K562 (cell line): ENCODE data around the gene WDHD1. TPM values are rescaled to one million over a fixed set of nuclear protein-coding genes. Genes with fewer than 3 reads are reported as not detected.

Experiments used
- CEBPG ChIP-seq, 3 experiments: fragments of 200-800 bp in 1 of 3; sonication (Bioruptor generic) in 1 of 3; sonication (generic) in 1 of 3; formaldehyde crosslinking in 1 of 3; IDR thresholded peaks in 2 of 3; conservative IDR thresholded peaks in 1 of 3; 2 replicates each; pipeline versions ENCODE4 v1.6.1 to v1.8.0; 2016 to 2022; ENCODE audit warnings: missing compliant biosample characterization in 2 of 3, missing genetic modification characterization in 2 of 3, mild to moderate bottlenecking in 1 of 3, missing genetic modification reagents in 1 of 3
- ETV6 ChIP-seq, 3 experiments: fragments of 150-350 bp in 1 of 3; sonication (generic) in 1 of 3; formaldehyde crosslinking in 1 of 3; IDR thresholded peaks; 2 replicates each; pipeline versions ENCODE4 v1.6.1 to v1.8.0; 2014 to 2022; ENCODE audit warnings: borderline replicate concordance in 2 of 3, low read depth in 2 of 3, antibody characterized with exemption in 1 of 3, low read length in 1 of 3, mild to moderate bottlenecking in 1 of 3, missing genetic modification reagents in 1 of 3
- MEIS2 ChIP-seq: fragments of 450-650 bp; IDR thresholded peaks from 2 replicates; pipeline ENCODE4 v1.6.1; 2014; ENCODE audit warnings: mild to moderate bottlenecking; ENCODE audit not compliant: partially characterized antibody
- PML ChIP-seq: IDR thresholded peaks from 2 replicates; pipeline ENCODE4 v1.6.1; 2012; ENCODE audit warnings: low read length, inconsistent platforms
- RCOR1 ChIP-seq, 2 experiments: IDR thresholded peaks; 2 replicates each; pipeline ENCODE4 v1.6.1; 2012; ENCODE audit warnings: low read depth in 2 of 2, low read length in 2 of 2, borderline replicate concordance in 1 of 2, improper control_type of control experiment in 1 of 2
- ZNF780A ChIP-seq: fragments of 250-450 bp; sonication (Bioruptor Pico); IDR thresholded peaks from 2 replicates; pipeline ENCODE4 v1.5.0; 2021; ENCODE audit warnings: mild to moderate bottlenecking
- polyA plus RNA-seq, 8 experiments: library from polyadenylated mRNA; depleted of rRNA in 4 of 8; stranded (reverse) in 5 of 8; unstranded in 3 of 8; fragments of >200 nt; fragmentation: Nextera tagmentation in 2 of 8; fragmentation: Illumina TruSeq in 1 of 8; extraction: Ambion mirVana in 2 of 8; extraction: Trizol in 1 of 8; gene quantifications; 2 replicates each; pipeline versions ENCODE4 v1.2.1 to v1.2.3, GENCODE V29; 2011 to 2014; ENCODE audit warnings: inconsistent platforms in 1 of 8, missing spikeins in 1 of 8
- total RNA-seq, 7 experiments: library from RNA; depleted of rRNA in 6 of 7; stranded (reverse); fragments of >200 nt in 6 of 7; fragmentation: Illumina TruSeq in 2 of 7; extraction: Trizol in 2 of 7; gene quantifications; 2 replicates each; pipeline versions ENCODE4 v1.2.1 to v1.2.3, GENCODE V29; 2011 to 2021; ENCODE audit warnings: low replicate concordance in 1 of 7
- TF ChIP-seq, protein P1 (sequence below): fragments of 200-600 bp; sonication (generic); IDR thresholded peaks from one replicate; pipeline ENCODE4 v1.6.1; 2012; ENCODE audit warnings: mild to moderate bottlenecking, low read depth, low read length, inconsistent platforms
- TF ChIP-seq, protein P2 (sequence below): fragments of 450-650 bp; IDR thresholded peaks from 2 replicates; pipeline ENCODE4 v1.6.1; 2017; ENCODE audit warnings: antibody characterized with exemption
- TF ChIP-seq, protein P3 (sequence below): fragments of 250-450 bp; sonication (Bioruptor Pico); IDR thresholded peaks from 2 replicates; pipeline ENCODE4 v1.8.0; 2022; ENCODE audit warnings: inconsistent platforms, mild to moderate bottlenecking, moderate library complexity, borderline replicate concordance

Gene WDHD1
- total and polyA plus RNA-seq, 9 of the 15 experiments (the other 6 are each of a cell fraction or from before 2014, with no cell fraction given): 11.7 to 39.1 (median 30.0) TPM

DNA sequence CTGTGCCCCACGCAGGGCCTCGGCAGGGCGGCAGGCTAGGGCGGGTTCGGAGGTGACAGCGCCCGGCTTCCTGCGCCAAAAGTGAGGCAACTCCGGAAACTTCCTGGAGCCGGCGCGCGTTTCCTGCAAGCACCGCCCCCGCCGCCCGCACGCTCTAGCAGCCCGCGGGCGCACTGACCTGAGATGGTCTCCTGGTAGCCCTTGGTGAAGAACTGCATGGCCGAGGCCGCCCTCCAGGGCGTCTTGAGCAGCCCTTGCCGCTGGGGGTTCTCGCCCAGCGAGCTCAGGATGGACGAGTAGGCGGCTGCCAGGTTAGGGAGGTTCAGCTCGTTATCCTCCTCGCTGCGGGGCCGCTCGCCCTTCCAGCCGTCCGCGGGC lies 124.8 kb downstream of the WDHD1 start (continued):
- TF ChIP-seq, protein P1, sequence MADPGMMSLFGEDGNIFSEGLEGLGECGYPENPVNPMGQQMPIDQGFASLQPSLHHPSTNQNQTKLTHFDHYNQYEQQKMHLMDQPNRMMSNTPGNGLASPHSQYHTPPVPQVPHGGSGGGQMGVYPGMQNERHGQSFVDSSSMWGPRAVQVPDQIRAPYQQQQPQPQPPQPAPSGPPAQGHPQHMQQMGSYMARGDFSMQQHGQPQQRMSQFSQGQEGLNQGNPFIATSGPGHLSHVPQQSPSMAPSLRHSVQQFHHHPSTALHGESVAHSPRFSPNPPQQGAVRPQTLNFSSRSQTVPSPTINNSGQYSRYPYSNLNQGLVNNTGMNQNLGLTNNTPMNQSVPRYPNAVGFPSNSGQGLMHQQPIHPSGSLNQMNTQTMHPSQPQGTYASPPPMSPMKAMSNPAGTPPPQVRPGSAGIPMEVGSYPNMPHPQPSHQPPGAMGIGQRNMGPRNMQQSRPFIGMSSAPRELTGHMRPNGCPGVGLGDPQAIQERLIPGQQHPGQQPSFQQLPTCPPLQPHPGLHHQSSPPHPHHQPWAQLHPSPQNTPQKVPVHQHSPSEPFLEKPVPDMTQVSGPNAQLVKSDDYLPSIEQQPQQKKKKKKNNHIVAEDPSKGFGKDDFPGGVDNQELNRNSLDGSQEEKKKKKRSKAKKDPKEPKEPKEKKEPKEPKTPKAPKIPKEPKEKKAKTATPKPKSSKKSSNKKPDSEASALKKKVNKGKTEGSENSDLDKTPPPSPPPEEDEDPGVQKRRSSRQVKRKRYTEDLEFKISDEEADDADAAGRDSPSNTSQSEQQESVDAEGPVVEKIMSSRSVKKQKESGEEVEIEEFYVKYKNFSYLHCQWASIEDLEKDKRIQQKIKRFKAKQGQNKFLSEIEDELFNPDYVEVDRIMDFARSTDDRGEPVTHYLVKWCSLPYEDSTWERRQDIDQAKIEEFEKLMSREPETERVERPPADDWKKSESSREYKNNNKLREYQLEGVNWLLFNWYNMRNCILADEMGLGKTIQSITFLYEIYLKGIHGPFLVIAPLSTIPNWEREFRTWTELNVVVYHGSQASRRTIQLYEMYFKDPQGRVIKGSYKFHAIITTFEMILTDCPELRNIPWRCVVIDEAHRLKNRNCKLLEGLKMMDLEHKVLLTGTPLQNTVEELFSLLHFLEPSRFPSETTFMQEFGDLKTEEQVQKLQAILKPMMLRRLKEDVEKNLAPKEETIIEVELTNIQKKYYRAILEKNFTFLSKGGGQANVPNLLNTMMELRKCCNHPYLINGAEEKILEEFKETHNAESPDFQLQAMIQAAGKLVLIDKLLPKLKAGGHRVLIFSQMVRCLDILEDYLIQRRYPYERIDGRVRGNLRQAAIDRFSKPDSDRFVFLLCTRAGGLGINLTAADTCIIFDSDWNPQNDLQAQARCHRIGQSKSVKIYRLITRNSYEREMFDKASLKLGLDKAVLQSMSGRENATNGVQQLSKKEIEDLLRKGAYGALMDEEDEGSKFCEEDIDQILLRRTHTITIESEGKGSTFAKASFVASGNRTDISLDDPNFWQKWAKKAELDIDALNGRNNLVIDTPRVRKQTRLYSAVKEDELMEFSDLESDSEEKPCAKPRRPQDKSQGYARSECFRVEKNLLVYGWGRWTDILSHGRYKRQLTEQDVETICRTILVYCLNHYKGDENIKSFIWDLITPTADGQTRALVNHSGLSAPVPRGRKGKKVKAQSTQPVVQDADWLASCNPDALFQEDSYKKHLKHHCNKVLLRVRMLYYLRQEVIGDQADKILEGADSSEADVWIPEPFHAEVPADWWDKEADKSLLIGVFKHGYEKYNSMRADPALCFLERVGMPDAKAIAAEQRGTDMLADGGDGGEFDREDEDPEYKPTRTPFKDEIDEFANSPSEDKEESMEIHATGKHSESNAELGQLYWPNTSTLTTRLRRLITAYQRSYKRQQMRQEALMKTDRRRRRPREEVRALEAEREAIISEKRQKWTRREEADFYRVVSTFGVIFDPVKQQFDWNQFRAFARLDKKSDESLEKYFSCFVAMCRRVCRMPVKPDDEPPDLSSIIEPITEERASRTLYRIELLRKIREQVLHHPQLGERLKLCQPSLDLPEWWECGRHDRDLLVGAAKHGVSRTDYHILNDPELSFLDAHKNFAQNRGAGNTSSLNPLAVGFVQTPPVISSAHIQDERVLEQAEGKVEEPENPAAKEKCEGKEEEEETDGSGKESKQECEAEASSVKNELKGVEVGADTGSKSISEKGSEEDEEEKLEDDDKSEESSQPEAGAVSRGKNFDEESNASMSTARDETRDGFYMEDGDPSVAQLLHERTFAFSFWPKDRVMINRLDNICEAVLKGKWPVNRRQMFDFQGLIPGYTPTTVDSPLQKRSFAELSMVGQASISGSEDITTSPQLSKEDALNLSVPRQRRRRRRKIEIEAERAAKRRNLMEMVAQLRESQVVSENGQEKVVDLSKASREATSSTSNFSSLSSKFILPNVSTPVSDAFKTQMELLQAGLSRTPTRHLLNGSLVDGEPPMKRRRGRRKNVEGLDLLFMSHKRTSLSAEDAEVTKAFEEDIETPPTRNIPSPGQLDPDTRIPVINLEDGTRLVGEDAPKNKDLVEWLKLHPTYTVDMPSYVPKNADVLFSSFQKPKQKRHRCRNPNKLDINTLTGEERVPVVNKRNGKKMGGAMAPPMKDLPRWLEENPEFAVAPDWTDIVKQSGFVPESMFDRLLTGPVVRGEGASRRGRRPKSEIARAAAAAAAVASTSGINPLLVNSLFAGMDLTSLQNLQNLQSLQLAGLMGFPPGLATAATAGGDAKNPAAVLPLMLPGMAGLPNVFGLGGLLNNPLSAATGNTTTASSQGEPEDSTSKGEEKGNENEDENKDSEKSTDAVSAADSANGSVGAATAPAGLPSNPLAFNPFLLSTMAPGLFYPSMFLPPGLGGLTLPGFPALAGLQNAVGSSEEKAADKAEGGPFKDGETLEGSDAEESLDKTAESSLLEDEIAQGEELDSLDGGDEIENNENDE: no peak
- TF ChIP-seq CEBPG (CRISPR knock-in tag; IDR thresholded peaks at IDR 0.05): peak; percentile 44; the same call in 1 of the 2 replicates
- TF ChIP-seq CEBPG (tag; conservative IDR thresholded peaks at IDR 0.05 in 1 of 2, IDR thresholded peaks at IDR 0.05 in 1 of 2): peak; percentile 57 to 68; a peak in 3 of 4 replicates
- no peak for TF ChIP-seq PML
- TF ChIP-seq ZNF780A: no peak
- TF ChIP-seq RCOR1 (IDR thresholded peaks at IDR 0.05; ENCODE audit: borderline replicate concordance in 1 of 2, low read depth in 2 of 2, low read length in 2 of 2): no peak
- TF ChIP-seq ETV6 (IDR thresholded peaks at IDR 0.05; ENCODE audit: borderline replicate concordance in 1 of 2, low read depth in 2 of 2, low read length in 1 of 2): peak; percentile 82 to 90; a peak in 3 of 4 replicates
- TF ChIP-seq ETV6 (CRISPR knock-in tag; IDR thresholded peaks at IDR 0.05; ENCODE audit: borderline replicate concordance): no peak
- TF ChIP-seq, protein P2, sequence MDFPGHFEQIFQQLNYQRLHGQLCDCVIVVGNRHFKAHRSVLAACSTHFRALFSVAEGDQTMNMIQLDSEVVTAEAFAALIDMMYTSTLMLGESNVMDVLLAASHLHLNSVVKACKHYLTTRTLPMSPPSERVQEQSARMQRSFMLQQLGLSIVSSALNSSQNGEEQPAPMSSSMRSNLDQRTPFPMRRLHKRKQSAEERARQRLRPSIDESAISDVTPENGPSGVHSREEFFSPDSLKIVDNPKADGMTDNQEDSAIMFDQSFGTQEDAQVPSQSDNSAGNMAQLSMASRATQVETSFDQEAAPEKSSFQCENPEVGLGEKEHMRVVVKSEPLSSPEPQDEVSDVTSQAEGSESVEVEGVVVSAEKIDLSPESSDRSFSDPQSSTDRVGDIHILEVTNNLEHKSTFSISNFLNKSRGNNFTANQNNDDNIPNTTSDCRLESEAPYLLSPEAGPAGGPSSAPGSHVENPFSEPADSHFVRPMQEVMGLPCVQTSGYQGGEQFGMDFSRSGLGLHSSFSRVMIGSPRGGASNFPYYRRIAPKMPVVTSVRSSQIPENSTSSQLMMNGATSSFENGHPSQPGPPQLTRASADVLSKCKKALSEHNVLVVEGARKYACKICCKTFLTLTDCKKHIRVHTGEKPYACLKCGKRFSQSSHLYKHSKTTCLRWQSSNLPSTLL: no peak
- TF ChIP-seq, protein P3, sequence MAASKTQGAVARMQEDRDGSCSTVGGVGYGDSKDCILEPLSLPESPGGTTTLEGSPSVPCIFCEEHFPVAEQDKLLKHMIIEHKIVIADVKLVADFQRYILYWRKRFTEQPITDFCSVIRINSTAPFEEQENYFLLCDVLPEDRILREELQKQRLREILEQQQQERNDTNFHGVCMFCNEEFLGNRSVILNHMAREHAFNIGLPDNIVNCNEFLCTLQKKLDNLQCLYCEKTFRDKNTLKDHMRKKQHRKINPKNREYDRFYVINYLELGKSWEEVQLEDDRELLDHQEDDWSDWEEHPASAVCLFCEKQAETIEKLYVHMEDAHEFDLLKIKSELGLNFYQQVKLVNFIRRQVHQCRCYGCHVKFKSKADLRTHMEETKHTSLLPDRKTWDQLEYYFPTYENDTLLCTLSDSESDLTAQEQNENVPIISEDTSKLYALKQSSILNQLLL (CRISPR knock-in tag): no peak
- TF ChIP-seq MEIS2: no peak
